ENCODE data around the gene IL25.
"Not testable (repeated sequence)": the region's sequence is repeated elsewhere in the genome, so short reads cannot be mapped to it uniquely, and the experiment has no call there.

Gene IL25

DNA sequence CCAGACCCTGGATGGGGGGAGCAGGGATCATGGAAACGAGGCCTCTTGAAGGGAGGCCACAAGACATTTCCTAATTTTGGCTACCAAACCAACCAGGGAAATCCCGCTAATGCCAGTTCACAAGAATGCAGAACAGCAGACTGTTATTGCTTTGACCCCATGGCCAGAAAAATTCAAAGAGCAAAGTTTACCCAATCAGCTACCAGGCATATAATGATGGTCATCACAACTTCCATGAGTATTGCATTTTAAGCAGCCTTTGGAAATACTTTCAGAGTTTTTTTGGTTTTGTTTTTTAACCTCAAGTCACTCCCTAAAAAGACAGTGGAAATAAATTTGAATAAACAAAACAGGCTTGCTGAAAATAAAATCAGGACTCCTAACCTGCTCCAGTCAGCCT, at the start of gene IL25:
TSS of gene IL25 (plus strand) at position 301 of the 400 bp plus-strand sequence.
- no peak for DNase-seq

DNA sequence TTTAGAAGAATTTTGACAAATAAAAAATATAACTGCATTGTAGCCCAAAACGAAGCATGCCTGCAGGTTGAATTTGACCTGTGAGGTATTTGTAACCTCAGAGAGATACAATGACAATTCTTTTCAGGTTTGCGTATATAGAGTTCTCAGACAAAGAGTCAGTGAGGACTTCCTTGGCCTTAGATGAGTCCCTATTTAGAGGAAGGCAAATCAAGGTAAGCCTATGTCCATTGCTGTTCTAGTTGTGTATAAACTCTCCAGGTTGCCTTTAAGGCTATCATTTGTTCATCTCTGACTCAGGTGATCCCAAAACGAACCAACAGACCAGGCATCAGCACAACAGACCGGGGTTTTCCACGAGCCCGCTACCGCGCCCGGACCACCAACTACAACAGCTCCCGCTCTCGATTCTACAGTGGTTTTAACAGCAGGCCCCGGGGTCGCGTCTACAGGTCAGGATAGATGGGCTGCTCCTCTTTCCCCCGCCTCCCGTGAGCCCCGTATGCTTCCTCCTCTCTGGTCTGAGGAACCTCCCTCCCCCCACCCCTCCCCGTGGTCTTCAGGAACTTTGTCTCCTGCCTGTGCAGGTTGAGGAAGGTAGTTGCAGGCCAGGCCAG, 48.7 kb upstream of the IL25 start:
- DNase-seq, result no peak

DNA sequence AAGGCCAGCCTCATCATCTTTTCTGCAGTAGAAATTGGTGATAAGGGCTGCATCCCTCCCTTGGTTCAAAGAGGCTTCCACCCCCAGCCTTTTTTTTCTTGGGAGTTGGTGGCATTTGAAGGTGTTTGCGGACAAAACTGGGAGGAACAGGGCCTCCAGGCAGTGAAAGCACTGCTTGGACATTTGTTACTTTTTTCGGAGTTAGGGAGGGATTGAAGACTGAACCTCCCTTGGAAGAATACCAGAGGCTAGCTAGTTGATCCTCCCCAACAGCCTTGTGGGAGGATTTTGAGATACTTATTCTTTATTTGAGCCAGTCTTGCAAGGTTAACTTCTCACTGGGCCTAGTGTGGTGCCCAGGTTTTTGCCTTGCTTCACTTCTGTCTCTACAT, 48.2 kb upstream of the IL25 start:
- DNase-seq, result no peak

DNA sequence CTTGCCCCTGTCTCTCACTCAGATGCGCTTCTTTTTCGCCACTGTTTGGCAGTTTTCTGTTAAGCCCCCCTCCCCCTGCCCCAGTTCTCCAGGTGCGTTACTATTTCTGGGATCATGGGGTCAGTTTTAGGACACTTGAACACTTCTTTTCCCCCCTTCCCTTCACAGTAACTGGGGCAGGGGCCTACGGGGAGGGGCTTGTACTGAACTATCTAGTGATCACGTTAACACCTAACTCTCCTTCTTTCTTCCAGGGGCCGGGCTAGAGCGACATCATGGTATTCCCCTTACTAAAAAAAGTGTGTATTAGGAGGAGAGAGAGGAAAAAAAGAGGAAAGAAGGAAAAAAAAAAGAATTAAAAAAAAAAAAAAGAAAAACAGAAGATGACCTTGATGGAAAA, 47.6 kb upstream of the IL25 start:
- DNase-seq, result no peak

DNA sequence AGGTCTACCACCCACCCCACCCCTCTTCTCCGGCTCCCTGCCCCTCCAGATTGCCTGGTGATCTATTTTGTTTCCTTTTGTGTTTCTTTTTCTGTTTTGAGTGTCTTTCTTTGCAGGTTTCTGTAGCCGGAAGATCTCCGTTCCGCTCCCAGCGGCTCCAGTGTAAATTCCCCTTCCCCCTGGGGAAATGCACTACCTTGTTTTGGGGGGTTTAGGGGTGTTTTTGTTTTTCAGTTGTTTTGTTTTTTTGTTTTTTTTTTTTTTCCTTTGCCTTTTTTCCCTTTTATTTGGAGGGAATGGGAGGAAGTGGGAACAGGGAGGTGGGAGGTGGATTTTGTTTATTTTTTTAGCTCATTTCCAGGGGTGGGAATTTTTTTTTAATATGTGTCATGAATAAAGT, 46.9 kb upstream of the IL25 start:
- DNase-seq, result not testable (repeated sequence)

DNA sequence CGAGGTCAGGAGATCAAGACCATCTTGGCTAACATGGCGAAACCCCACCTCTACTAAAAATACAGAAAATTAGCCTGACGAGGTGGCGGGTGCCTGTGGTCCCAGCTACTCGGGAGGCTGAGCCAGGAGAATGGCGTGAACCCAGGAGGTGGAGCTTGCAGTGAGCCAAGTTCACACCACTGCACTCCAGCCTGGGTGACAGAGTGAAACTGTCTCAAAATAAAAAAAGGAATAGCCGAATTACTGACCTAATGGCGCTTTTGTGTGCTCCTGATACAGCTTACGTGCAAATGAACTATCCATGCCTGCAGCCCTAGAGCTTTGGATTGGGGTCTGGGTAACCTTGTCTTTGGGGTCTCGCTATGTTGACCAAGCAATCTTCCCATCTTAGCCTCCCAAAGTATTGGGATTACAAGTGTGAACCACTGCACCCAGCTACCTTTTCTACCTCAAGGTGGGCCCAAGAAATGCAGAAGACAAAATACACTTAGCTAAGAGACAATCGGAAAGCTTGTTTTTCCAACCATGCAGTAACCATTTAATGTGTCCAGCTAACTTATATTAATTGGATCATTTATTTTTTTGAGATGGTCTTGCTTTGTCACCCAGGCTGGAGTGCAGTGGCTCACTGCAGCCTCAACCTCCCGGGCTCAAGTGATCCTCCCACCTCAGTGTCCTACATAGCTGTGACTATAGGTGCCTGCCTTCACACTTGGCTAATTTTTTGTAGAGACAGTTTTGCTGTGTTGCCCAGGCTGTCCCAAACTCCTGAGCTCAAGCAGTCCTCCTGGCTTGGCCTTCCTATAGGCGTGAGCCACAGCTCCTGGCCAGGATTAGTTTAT, 45.9 kb upstream of the IL25 start:
- DNase-seq, result no peak

- DNase-seq, result no peak
These were observed 44.5 kb upstream of the IL25 start for GRCh38 chr14:23327947-23328744.

GRCh38 chr14:23335623-23336022, 37.0 kb upstream of the IL25 start:
- DNase-seq, result no peak

DNA sequence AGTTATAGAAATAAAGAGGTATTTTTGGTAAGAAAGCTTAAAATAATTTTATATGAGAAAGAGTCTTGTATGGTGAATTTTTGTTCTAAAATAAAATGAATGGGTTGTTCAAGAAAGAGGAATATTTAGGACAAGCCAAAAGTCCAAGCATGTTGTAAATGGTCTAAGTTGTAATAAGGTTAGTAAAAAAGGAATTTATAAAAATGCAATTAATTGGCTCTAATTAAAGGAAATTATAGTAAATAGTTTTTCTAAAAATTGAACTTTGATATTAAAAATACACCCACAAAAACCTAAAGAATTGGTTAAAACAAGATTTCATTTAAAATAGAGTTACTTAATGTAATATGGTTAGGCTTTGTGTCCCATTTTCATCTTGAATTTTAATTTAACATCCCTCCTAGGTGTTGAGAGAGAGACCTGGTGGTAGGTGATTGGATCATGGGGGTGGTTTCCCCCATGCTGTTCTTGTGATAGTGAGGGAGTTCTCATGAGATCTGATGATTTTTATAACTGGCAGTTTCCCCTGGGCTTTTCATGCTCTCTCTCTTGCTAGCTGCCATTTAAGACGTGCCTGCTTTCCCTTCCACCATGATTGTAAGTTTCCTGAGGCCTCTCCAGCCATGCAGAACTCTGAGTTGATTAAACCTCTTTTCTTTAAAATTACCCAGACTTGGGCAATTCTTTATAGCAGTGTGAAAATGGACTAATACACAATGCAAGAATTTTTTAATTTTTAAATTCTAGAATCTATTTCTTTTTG, 32.9 kb upstream of the IL25 start:
- no peak for DNase-seq

GRCh38 chr14:23344481-23344880, 28.1 kb upstream of the IL25 start:
- DNase-seq, result no peak

DNA sequence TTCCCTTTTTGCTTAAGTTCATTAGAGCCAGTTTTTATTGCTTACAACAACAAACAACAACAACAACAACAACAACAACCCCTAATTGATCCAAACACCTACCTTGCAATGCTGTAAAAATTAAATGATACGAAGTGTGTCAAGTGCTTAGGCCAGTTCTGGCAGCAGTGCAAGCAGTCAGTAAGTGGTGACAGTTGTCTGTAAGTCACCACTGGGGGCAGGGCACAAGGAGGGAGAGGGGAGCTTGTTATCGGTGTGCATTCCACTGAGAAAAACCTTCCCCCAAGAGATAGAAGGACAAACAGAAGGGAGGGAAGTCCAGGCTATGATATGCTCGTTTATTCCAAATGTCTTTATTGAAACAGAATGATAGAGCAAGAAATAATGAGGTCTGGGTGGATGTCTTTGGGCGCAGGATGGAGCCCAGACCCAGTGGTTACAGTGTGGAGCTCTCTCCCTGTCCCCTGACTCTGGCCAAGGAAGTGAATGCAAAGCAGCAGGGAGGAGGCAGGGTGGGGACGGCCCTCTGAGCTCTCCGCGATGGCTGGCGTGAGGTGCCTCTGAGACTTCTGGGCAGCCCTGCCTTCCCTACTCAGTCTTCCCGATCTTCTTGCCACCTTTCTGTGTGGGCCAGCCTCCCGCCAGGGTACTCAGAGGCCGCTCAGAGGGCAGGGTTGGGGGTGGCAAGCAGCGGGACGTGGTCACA, 26.5 kb upstream of the IL25 start:
- no peak for DNase-seq

GRCh38 chr14:23346693-23347405, 25.8 kb upstream of the IL25 start:
- no peak for DNase-seq

DNA sequence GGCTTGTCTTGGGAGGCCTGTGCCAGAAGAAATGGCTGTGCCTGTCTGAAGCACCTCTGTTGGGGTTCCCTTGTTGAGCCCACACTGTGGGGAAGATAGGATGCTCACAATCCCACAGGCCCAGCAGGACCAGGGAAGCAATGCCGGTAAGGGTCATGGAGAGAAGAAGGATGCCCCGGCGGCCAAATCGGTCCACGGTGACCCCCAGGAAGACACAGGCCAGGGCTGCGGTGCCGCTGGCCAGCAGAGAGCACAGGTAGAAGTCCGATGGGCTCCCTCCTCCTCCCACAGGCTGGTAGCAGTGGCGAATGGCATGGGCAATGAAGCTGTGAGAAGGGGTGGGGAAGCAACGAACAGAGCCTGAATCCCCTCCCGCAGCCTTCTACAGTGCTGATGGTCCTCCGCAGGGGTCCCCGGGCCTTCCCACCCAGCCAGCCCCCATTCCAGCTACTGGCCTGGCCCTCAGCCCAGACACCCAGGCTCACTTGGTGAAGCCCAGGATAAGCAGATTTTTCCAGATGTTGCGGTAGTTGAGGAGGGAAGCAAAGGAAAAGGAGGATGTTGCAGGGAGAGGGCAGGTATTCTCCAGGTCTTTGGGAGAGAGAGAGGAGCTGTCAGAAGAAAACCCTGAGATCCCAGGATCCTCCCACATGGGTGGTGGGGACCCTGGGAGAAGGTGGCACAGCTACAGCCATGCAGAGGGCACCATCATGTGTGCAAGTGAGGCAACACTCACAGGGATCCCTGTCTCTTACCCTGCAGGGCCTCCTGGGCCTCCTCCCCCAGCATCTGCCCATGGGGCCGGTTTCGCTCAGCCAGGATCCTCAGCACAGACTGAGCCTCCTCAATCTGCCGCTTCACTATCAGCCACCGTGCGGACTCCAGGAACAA, 25.0 kb upstream of the IL25 start:
- DNase-seq, result no peak

DNA sequence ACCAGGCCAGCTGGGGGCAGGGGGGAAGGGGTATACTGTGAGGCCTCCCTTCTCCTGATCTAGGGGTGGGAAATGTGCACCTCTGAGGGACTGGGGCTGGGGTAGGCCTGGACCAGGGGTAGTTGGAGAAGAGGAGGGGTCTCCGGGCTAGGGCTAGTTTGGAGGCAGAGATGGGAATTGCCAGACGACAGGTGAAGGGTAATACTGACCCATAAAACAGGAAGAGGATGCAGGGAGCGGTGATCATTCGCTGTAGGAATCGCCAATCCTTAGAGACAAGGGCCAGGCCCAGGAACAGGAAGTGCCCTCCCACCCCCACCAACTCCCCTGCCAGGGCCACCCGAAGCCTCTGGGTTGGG, 24.3 kb upstream of the IL25 start:
- no peak for DNase-seq

DNA sequence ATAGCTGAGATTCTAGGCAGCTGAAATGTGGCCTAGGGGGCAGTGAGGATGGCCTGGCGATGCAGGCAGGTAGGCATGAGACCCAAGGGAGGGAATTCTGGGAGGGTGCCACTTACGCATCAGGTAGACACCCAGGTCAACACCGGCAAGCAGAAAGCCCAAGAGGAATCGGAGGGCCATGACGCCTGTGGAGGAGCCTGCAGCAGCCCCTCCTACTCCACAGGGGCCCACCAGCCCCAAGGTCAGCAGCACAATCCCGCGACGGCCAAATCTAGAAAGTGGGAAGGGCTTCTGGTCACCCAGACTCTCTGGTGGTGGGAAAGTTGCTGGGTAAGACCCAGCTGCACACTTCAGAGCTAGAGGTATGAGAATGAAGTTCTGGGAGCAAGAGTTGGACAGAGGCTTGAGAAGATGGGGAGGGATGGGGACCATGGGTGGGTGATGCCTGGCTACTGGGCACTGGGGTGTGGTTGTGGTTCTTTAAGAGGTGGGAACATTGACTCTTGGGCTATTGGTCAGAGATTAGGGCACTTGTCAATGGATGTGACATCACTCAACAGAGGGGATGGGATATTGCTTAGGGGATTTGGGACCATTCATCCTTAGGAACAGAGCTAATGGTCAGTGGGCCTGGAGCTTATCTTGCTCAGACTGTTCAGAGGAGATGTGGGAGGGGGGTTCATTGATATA, 23.3 kb upstream of the IL25 start:
- DNase-seq, result no peak

DNA sequence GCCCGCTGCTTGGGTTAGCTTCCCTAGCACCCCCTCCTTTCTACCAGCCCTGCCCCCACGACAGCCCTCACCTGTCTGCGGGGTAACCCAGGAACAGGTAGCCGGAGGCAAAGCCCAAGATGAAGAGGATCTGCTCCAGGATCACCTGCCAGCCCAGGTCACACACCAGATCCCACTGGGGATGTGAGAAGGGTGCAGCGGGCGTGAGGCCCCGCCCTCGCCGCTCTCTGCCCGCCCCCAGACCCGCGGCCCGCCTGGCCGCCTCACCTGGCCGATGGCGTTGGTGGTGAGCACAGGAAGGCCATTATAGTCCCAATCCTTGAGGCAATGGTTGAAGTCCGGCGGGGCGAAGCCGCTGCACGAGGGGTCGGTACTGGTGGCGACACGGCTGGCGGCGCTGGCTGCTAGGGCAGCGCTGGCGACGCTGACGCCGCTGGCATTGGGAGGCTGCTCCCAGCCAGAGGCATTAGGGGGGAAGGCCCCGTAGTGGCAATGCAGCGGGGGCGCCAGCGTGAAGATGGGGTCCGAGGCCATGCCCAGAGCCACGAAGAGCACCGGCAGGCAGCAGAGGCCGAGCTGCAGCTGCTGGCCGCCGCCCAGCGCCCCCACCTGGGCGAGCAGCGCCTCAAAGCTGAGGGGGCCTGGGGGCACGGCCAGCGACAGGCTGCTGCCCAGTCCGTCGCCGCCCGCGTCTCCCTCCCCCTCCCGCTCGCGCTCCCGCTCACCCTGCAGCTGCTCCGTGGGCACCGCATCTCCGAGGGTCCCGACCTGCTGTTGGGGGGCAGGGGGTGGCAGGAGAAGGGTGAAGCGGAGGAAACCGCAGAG, 20.7 kb upstream of the IL25 start:
- no peak for DNase-seq

GRCh38 chr14:23352506-23353432, 19.8 kb upstream of the IL25 start, which contains the start of gene SLC22A17:
Gene SLC22A17 (minus strand): TSS chr14:23352887.
- DNase-seq, result no peak

- no peak for DNase-seq
These were observed 19.2 kb upstream of the IL25 start for GRCh38 chr14:23353433-23353780.
